Nephron (organoid): ENCODE measurements around the gene TRAPPC2.

Source experiments
- H3K27ac Mint-ChIP-seq, 3 experiments: 2 replicates each; pipeline ENCODE4 v1.8.0; 2020; ENCODE audit warnings: mixed read lengths in 3 of 3, mild to moderate bottlenecking in 2 of 3, moderate library complexity in 1 of 3
- H3K27me3 Mint-ChIP-seq: 2 replicates; pipeline ENCODE4 v1.8.0; 2021; ENCODE audit warnings: low read depth, mild to moderate bottlenecking, moderate library complexity, mixed read lengths
- H3K36me3 Mint-ChIP-seq: 2 replicates; pipeline ENCODE4 v1.8.0; 2020; ENCODE audit warnings: low read depth, mixed read lengths
- H3K4me1 Mint-ChIP-seq: 2 replicates; pipeline ENCODE4 v1.8.0; 2020; ENCODE audit warnings: mixed read lengths
- H3K4me3 Mint-ChIP-seq, 3 experiments: 2 replicates each; pipeline ENCODE4 v1.8.0; 2020; ENCODE audit warnings: mild to moderate bottlenecking in 3 of 3, mixed read lengths in 3 of 3, moderate library complexity in 2 of 3
- H3K9me3 Mint-ChIP-seq: 2 replicates; pipeline ENCODE4 v1.8.0; 2020; ENCODE audit warnings: mixed read lengths
- CTCF ChIP-seq, 3 experiments: fragments of 200-600 bp; sonication (generic); IDR thresholded peaks; one replicate each; pipeline ENCODE4 v1.5.0; 2021; ENCODE audit warnings: antibody characterized with exemption in 3 of 3; ENCODE audit not compliant: unreplicated experiment in 3 of 3

The TRAPPC2 gene

GRCh38 chrX:13774696-13775095 lies 40.3 kb upstream of the TRAPPC2 start:
- Mint-ChIP-seq H3K36me3 (peaks cover 46% of the 10 kb centered on the region), H3K9me3 (no peaks in the 10 kb centered on the region), H3K4me1 (peaks cover 5% of the 10 kb centered on the region), H3K27ac (no peak overlapping the region), H3K4me3 (no peak overlapping the region), H3K27me3 (no peaks in the 10 kb centered on the region)
- no peak for TF ChIP-seq CTCF (IDR thresholded peaks at IDR 0.05; ENCODE audit: unreplicated experiment in 3 of 3)

DNA sequence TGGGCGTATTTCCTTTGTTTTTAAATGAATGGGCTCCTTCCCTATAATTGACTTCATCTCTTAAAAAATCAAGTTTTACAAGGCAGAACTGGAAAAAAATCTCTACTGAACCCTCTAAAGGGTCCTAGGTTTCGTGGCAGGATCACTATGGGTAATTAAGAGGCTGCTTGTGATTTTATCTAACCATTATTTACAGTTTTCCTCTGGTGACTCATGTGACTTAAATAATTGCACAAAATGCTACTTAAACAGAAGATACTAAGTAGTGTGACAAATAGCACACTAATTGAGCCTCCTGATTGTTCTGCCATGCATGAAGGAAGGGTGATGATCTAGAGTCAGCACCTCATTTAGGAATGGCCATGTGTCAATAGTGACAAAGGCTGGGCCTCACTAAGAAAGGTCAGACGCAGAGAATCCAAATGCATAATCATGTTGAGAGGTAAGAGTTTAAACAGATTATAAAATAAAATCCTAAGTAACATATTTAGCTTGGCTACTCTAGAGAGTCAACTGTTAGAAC lies 35.7 kb upstream of the TRAPPC2 start:
- Mint-ChIP-seq H3K27me3 (no peaks in the 10 kb centered on the region), H3K9me3 (peaks cover 3% of the 10 kb centered on the region), H3K36me3 (peaks cover 65% of the 10 kb centered on the region), H3K4me3 (no peak overlapping the region), H3K27ac (no peak overlapping the region), H3K4me1 (peaks cover under 1% of the 10 kb centered on the region)
- TF ChIP-seq CTCF (IDR thresholded peaks at IDR 0.05; ENCODE audit: unreplicated experiment in 3 of 3), result no peak

DNA sequence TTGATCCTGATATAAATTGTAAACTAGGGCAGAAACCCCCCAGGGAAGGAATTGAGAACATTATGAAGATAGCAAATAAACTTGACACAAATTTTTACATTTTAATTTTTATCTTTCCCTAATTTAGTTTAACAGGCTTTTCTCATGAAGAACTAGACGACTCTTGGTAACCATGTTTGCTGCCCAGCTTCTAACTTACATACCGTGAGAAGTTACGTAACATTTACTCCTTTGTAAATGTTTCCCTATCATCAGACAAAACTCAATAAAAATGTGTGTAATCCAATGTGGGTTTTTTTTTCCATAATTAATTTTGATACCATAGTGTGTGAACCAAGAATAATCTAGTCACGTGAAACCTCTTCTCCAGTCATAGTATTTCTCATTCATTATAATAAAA lies 34.5 kb upstream of the TRAPPC2 start:
- no peak for TF ChIP-seq CTCF (IDR thresholded peaks at IDR 0.05; ENCODE audit: unreplicated experiment in 3 of 3)
- H3K27me3 Mint-ChIP-seq, result no peaks in the 10 kb centered on the region
- H3K36me3 Mint-ChIP-seq, result peaks cover 59% of the 10 kb centered on the region
- H3K4me3 Mint-ChIP-seq, result no peak overlapping the region
- peaks cover 8% of the 10 kb centered on the region for H3K4me1 Mint-ChIP-seq
- H3K27ac Mint-ChIP-seq, result no peak overlapping the region
- peaks cover 3% of the 10 kb centered on the region for H3K9me3 Mint-ChIP-seq

- TF ChIP-seq CTCF (IDR thresholded peaks at IDR 0.05; ENCODE audit: unreplicated experiment in 3 of 3), result peak; percentile 15 to 47 (median 23)
- peaks cover 5% of the 10 kb centered on the region for H3K9me3 Mint-ChIP-seq
- H3K4me3 Mint-ChIP-seq, result no peak overlapping the region
- H3K36me3 Mint-ChIP-seq, result peaks cover 68% of the 10 kb centered on the region
- H3K4me1 Mint-ChIP-seq, result peaks cover 18% of the 10 kb centered on the region
- peak overlapping the region; percentile 37 to 60 (median 56) for H3K27ac Mint-ChIP-seq
- H3K27me3 Mint-ChIP-seq, result no peaks in the 10 kb centered on the region
Measured at GRCh38 chrX:13764765-13765164, 30.3 kb upstream of the TRAPPC2 start.

DNA sequence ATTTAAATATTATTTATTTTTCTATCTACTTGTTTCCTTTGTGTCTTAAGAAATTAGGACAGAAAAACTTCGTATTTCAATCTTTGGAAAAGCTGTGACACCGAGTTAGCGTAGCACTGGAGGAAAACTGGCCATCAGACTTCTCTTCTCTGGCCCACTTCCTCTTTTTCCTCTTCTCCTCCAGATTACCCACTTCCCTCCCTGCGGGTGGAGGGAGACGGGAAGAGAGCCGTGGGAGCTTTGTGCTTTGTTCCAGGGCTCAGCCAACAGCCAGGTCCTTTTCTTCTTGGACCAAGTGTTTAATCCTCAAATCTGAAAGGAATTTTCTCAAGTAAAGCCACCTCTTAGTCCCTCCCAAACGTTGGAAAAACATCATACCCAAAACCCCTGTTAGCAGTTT lies 29.9 kb upstream of the TRAPPC2 start:
- Mint-ChIP-seq H3K9me3 (peaks cover 5% of the 10 kb centered on the region), H3K27ac (peak overlapping the region; percentile 37 to 60 (median 56)), H3K4me1 (peaks cover 18% of the 10 kb centered on the region), H3K27me3 (no peaks in the 10 kb centered on the region), H3K4me3 (no peak overlapping the region), H3K36me3 (peaks cover 64% of the 10 kb centered on the region)
- TF ChIP-seq CTCF (IDR thresholded peaks at IDR 0.05; ENCODE audit: unreplicated experiment in 3 of 3), result no peak

DNA sequence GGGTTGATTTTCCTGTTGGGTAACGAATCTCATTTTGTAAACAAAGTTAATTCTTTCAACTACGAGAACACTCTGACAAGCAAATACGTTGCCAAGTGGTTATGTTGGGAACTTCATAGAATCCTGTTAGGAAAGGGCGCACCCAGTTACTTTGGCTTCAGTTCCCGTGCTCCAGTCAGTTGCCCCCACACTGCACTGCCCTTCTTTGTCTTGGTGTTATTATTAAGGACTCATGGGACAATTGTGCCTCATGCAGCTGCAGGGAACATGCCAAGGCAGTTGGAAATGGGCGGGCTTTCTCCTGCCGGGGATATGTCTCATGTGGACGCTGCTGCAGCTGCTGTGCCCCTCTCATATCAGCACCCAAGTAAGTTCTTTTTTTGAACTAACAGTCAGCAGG lies 29.1 kb upstream of the TRAPPC2 start:
- H3K9me3 Mint-ChIP-seq, result peaks cover 5% of the 10 kb centered on the region
- H3K4me3 Mint-ChIP-seq, result no peak overlapping the region
- no peak for TF ChIP-seq CTCF (IDR thresholded peaks at IDR 0.05; ENCODE audit: unreplicated experiment in 3 of 3)
- peak overlapping the region in 2 of 3 experiments; percentile 38 to 49 for H3K27ac Mint-ChIP-seq
- H3K36me3 Mint-ChIP-seq, result peaks cover 61% of the 10 kb centered on the region
- H3K27me3 Mint-ChIP-seq, result no peaks in the 10 kb centered on the region
- H3K4me1 Mint-ChIP-seq, result peaks cover 18% of the 10 kb centered on the region
